IMR-90 (cell line): ENCODE data around the gene AGPAT1. TPM values are rescaled to one million over a fixed set of nuclear protein-coding genes. Genes with fewer than 3 reads are reported as not detected.

Experiments
- ATAC-seq: fragments of 200-7000 bp; cut with Tn5 transposase; 2 replicates; pipeline ENCODE4 v1.9.1; 2020; ENCODE audit warnings: low read depth, mild to moderate bottlenecking, moderate library complexity
- BruUV-seq: library from RNA; stranded (reverse); fragments of 400-500 nt; replicated peaks from 2 replicates; lab custom pipeline; 2021; lab: Mats Ljungman, UMichigan
- CTCF ChIA-PET: fragments of 300-600 bp; formaldehyde crosslinking; extraction: SDS; loops from one replicate; lab custom pipeline; 2021; ENCODE audit warnings: antibody characterized with exemption; lab: Yijun Ruan, JAX
- POLR2A ChIA-PET: fragments of 300-600 bp; sonication (Branson Sonifier 250); formaldehyde crosslinking; loops from one replicate; lab custom pipeline; 2022; ENCODE audit warnings: antibody characterized with exemption; ENCODE audit not compliant: unreplicated experiment; lab: Charles Lee
- DNase-seq: peaks from one replicate; pipeline ENCODE4 v3.0.0; 2013
- H2AFZ ChIP-seq: replicated peaks from 2 replicates; pipeline ENCODE3; 2013; ENCODE audit warnings: low read length, mild to moderate bottlenecking; ENCODE audit not compliant: poor library complexity
- H2AK5ac ChIP-seq: 2 replicates; pipeline ENCODE4 v1.6.1; 2013; ENCODE audit warnings: low read depth, low read length, inconsistent platforms
- H2AK9ac ChIP-seq: replicated peaks from 2 replicates; pipeline ENCODE3; 2013; ENCODE audit warnings: mild to moderate bottlenecking, low read depth, low read length, moderate library complexity; ENCODE audit not compliant: poor library complexity
- H2BK120ac ChIP-seq: 2 replicates; pipeline ENCODE4 v1.6.1; 2013; ENCODE audit warnings: low read depth, low read length, inconsistent platforms
- H2BK15ac ChIP-seq: 3 replicates; pipeline ENCODE4 v1.6.1; 2013; ENCODE audit warnings: low read depth, low read length, inconsistent platforms
- H2BK20ac ChIP-seq: 2 replicates; pipeline ENCODE4 v1.6.1; 2013; ENCODE audit warnings: low read depth, mild to moderate bottlenecking, inconsistent platforms, low read length, moderate library complexity
- H2BK5ac ChIP-seq: 2 replicates; pipeline ENCODE4 v1.6.1; 2013; ENCODE audit warnings: mild to moderate bottlenecking, low read depth, low read length, inconsistent platforms; ENCODE audit not compliant: poor library complexity, severe bottlenecking
- H3K14ac ChIP-seq: replicated peaks from 2 replicates; pipeline ENCODE4 v1.6.1; 2013; ENCODE audit warnings: low read depth, low read length, inconsistent platforms
- H3K18ac ChIP-seq: 2 replicates; pipeline ENCODE4 v1.6.1; 2013; ENCODE audit warnings: low read depth, low read length, control low read depth
- H3K23ac ChIP-seq: 2 replicates; pipeline ENCODE4 v1.6.1; 2013; ENCODE audit warnings: low read depth, low read length, inconsistent platforms
- H3K27ac ChIP-seq: 2 replicates; pipeline ENCODE4 v1.5.1; 2013; ENCODE audit warnings: mild to moderate bottlenecking, control low read depth, low read length; ENCODE audit not compliant: insufficient read depth
- H3K27me3 ChIP-seq: 2 replicates; pipeline ENCODE4 v1.6.1; 2013; ENCODE audit warnings: low read length; ENCODE audit not compliant: control insufficient read depth, insufficient read depth
- H3K36me3 ChIP-seq: 2 replicates; pipeline ENCODE4 v1.6.1; 2013; ENCODE audit warnings: low read length, mixed read lengths; ENCODE audit not compliant: control insufficient read depth, insufficient read depth
- H3K4ac ChIP-seq: 2 replicates; pipeline ENCODE4 v1.6.1; 2013; ENCODE audit warnings: low read depth, low read length, inconsistent platforms
- H3K4me1 ChIP-seq: 2 replicates; pipeline ENCODE4 v1.6.1; 2013; ENCODE audit warnings: low read length, mixed read lengths; ENCODE audit not compliant: control insufficient read depth, insufficient read depth
- H3K4me2 ChIP-seq: 2 replicates; pipeline ENCODE4 v1.6.1; 2013; ENCODE audit warnings: low read depth, mild to moderate bottlenecking, control low read depth, low read length, moderate library complexity
- H3K4me3 ChIP-seq: 2 replicates; pipeline ENCODE4 v1.5.1; 2013; ENCODE audit warnings: low read depth, mild to moderate bottlenecking, control low read depth, low read length, moderate library complexity; ENCODE audit not compliant: insufficient read depth
- H3K56ac ChIP-seq: 2 replicates; pipeline ENCODE4 v1.6.1; 2013; ENCODE audit warnings: low read length, inconsistent platforms; ENCODE audit not compliant: insufficient read depth; ENCODE audit errors: extremely low read depth
- H3K79me1 ChIP-seq, 2 experiments: 2 replicates each; pipeline ENCODE4 v1.6.1; 2013; ENCODE audit warnings: low read length in 2 of 2, inconsistent platforms in 1 of 2, low read depth in 1 of 2
- H3K9ac ChIP-seq: 2 replicates; pipeline ENCODE4 v1.6.1; 2013; ENCODE audit warnings: low read depth, low read length, control low read depth
- H3K9me1 ChIP-seq: 2 replicates; pipeline ENCODE4 v1.6.1; 2013; ENCODE audit warnings: low read length, inconsistent platforms; ENCODE audit not compliant: insufficient read depth
- H3K9me3 ChIP-seq: 2 replicates; pipeline ENCODE4 v1.6.1; 2013; ENCODE audit warnings: low read length; ENCODE audit not compliant: control insufficient read depth, insufficient read depth
- H4K20me1 ChIP-seq: 2 replicates; pipeline ENCODE4 v1.6.1; 2013; ENCODE audit warnings: low read length, inconsistent platforms; ENCODE audit not compliant: insufficient read depth
- H4K5ac ChIP-seq: 2 replicates; pipeline ENCODE4 v1.6.1; 2013; ENCODE audit warnings: mild to moderate bottlenecking, low read depth, low read length, control low read depth
- H4K8ac ChIP-seq, 2 experiments: 2 replicates each; pipeline ENCODE4 v1.6.1; 2013; ENCODE audit warnings: low read depth in 2 of 2, low read length in 2 of 2, control low read depth in 1 of 2, inconsistent platforms in 1 of 2
- H4K91ac ChIP-seq: 2 replicates; pipeline ENCODE4 v1.6.1; 2013; ENCODE audit warnings: low read depth, low read length, inconsistent platforms; ENCODE audit not compliant: insufficient read depth
- CEBPB ChIP-seq: IDR thresholded peaks from 2 replicates; pipeline ENCODE4 v1.6.1; 2012; ENCODE audit warnings: low read depth, low read length, improper control_type of control experiment
- MXI1 ChIP-seq: IDR thresholded peaks from 2 replicates; pipeline ENCODE4 v1.6.1; 2012; ENCODE audit warnings: low read depth, mild to moderate bottlenecking, low read length, moderate library complexity, borderline replicate concordance
- RAD21 ChIP-seq: IDR thresholded peaks from 2 replicates; pipeline ENCODE4 v1.6.1; 2012; ENCODE audit warnings: low read length, improper control_type of control experiment
- RFX5 ChIP-seq: IDR thresholded peaks from 2 replicates; pipeline ENCODE4 v1.8.0; 2012; ENCODE audit warnings: low read depth, mild to moderate bottlenecking, low read length, moderate library complexity
- WGBS, 2 experiments: methylation state at CpG; one replicate each; pipeline versions ENCODE4 v1.1.5 to v1.1.7; 2013; ENCODE audit warnings: missing lambda C conversion rate in 2 of 2; ENCODE audit not compliant: insufficient read length in 1 of 2; ENCODE audit errors: extremely low coverage in 2 of 2; 5-methylcytosine and 5-hydroxymethylcytosine counted together
- dilution Hi-C: fragments of 300-500 bp; cut with HindIII; formaldehyde crosslinking; loops from one replicate; pipeline ENCODE4 v1.14.3; 2018; ENCODE audit warnings: low sequenced_read_pairs; ENCODE audit not compliant: unreplicated experiment
- in situ Hi-C: fragments of 300-500 bp; cut with MboI; formaldehyde crosslinking; loops from 3 replicates; pipeline ENCODE4 v1.14.3; 2019; ENCODE audit warnings: low sequenced_read_pairs, inconsistent platforms, mixed read lengths
- intact Hi-C: fragments of 100-400 bp; cut with micrococcal nuclease; formaldehyde crosslinking; loops from 2 replicates; pipeline ENCODE4 v1.10.0; 2022
- polyA plus RNA-seq, 3 experiments: library from polyadenylated mRNA; depleted of rRNA; stranded (reverse); fragments of >200 nt; gene quantifications; 2 replicates each; pipeline ENCODE4 v1.2.3, GENCODE V29; 2012; ENCODE audit warnings: low replicate concordance in 1 of 3
- total RNA-seq: library from RNA; depleted of rRNA; stranded (reverse); fragments of >200 nt; gene quantifications from 2 replicates; pipeline ENCODE4 v1.2.3, GENCODE V29; 2012

AGPAT1 gene
- total and polyA plus RNA-seq, 2 of the 4 experiments (the other 2 are of a cell fraction): 27.2 to 116 TPM

DNA sequence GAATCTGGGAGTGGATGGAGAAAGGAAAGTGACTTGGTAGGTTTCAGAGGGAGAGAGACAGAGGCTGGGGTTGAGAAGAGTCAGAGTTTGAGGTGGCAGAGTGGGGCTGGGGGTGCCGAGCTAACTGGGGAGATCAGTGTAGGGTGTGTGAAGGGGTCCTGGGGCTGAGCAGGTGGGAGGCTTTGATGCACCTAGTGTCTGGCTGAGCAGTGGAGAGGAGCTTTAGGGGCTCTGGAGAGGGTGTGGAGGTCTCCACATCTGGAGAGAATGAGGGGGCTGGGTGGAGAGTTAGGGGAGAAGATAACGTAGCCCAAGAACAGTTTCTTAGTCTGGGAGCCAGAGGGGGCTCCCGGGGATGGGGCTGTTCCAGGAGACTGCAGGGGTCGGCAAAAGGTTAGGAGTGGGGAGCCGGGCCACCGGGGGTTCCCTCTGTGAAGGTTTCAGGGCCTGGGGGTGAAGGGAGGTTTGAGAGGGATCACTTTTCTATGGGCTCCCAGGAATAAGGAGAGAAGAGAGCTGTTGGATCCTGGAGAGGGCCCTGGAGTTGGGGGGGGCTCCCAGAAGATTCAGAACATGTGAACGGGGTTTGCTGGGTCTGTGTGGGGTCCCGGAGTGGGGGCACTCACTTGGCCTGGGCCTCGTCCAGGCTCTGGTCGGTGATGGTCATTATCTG lies 13.3 kb upstream of the AGPAT1 start (continued):
- TF ChIP-seq RFX5 (no peak), RAD21 (no peak)

DNA sequence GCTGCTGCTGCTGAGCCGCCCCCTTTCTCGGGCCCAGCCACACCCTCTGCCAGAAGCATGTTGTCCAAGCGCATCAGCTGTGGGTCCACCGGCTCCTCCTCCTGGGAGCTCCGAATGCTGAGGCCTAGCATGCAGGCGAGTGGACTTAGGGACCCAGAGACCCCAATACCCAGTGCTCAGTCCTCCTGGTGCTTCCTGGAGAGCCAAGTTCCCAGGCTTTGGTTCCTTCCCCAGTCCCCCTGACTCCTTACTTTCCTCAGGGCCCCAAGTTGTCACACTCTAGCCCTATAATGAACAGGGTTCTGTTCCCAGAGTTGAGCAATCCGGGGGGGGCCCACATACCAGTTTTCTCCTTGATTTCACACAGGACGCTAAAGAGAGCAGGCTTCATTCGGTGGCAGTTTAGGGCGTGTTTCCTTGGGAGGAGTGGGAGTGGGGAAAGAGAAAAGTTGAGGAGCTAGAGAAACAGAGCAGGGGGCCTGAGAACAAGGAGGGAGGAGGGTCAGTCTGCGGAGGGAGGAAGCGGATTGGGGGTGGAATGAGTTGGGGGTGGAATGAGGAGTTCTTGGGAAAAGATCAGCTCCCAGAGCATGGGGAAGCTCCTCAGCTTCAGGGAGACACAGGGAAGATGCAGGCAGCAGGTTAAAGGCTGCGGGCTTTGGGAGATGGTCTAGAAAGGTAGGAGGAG lies 12.6 kb upstream of the AGPAT1 start:
- peak overlapping the region; percentile 45 for H3K18ac ChIP-seq
- H3K36me3 ChIP-seq: peaks cover 23% of the 10 kb centered on the region
- in situ Hi-C loops: loop anchor here (25.0 kb wide), 1 partner anchor 774 kb away; the partner anchor contains the start of genes BRD2 and HLA-DMA
- H3K9me1 ChIP-seq: peaks cover 16% of the 10 kb centered on the region
- H2BK120ac ChIP-seq: peak overlapping the region; percentile 72
- peak overlapping the region; percentile 65 for H4K5ac ChIP-seq
- H3K9me3 ChIP-seq: no peaks in the 10 kb centered on the region
- intact Hi-C loops: loop anchor here (5.0 kb wide), 1 partner anchor 784 kb away; no protein-coding TSS in a partner anchor
- peak overlapping the region; percentile 67 for H2AFZ ChIP-seq
- peak overlapping the region; percentile 41; the same call in 1 of the 3 replicates for H2BK15ac ChIP-seq
- ChIA-PET CTCF (no interaction called here), POLR2A (interaction anchor here (0.6 to 1.8 kb wide), 2 partner anchors 11 to 66 kb away, joined by 5 to 7 read pairs; no protein-coding TSS in a partner anchor)
- no peaks in the 10 kb centered on the region for H4K20me1 ChIP-seq
- peak overlapping the region; percentile 75 for H3K4me3 ChIP-seq
- peaks cover 21 to 64% of the 10 kb centered on the region in 2 experiments for H3K79me1 ChIP-seq
- peak overlapping the region; percentile 88 for H2AK9ac ChIP-seq
- H3K27me3 ChIP-seq: no peaks in the 10 kb centered on the region
- dilution Hi-C loops: no loop called here
- peak overlapping the region; percentile 97 for H3K4ac ChIP-seq
- ATAC-seq: peak; percentile 18
- H4K91ac ChIP-seq: peak overlapping the region; percentile 96
- H3K14ac ChIP-seq: peak overlapping the region; percentile 99
- no TSS peak for BruUV-seq
- WGBS, 2 experiments: 10% methylated on average over 4 of the region's 13 CpGs; no CpG with 5 or more reads in 1 of the 2 experiments
- peak overlapping the region; percentile 99 for H3K23ac ChIP-seq
- TF ChIP-seq CEBPB (peak; percentile 53), MXI1 (no peak; the same call in 1 of the 2 replicates), RFX5 (no peak)
- peak overlapping the region; percentile 91 for H3K27ac ChIP-seq
- peak overlapping the region; percentile 98 for H3K56ac ChIP-seq
- H2BK20ac ChIP-seq: 0 out of 2 replicates have a peak overlapping the region, but pooled peaks have one; percentile 1
- H4K8ac ChIP-seq: peak overlapping the region; percentile 76 to 87
- H2BK5ac ChIP-seq: peak overlapping the region; percentile 83
- peak overlapping the region; percentile 99 for H3K9ac ChIP-seq
- H2AK5ac ChIP-seq: peak overlapping the region; percentile 99
- H3K4me1 ChIP-seq: peaks cover 12% of the 10 kb centered on the region
- DNase-seq: peak; percentile 12
- H3K4me2 ChIP-seq: peak overlapping the region; percentile 85
